K562 (cell line): ENCODE measurements around the gene ZNF791. TPM values are rescaled to one million over a fixed set of nuclear protein-coding genes. Genes with fewer than 3 reads are reported as not detected.

Experiments used
- BHLHE40 ChIP-seq: IDR thresholded peaks from 2 replicates; pipeline ENCODE4 v1.6.1; 2011; ENCODE audit warnings: low read length, improper control_type of control experiment
- CTCF ChIP-seq, 3 experiments: IDR thresholded peaks in 2 of 3; conservative IDR thresholded peaks in 1 of 3; 2 replicates each; pipeline ENCODE4 v1.5.1; 2011 to 2012; ENCODE audit warnings: low read length in 3 of 3, mild to moderate bottlenecking in 3 of 3, control low read depth in 2 of 3, improper control_type of control experiment in 1 of 3, inconsistent platforms in 1 of 3, low read depth in 1 of 3, mixed read lengths in 1 of 3, moderate library complexity in 1 of 3; ENCODE audit not compliant: insufficient read depth in 2 of 3
- GTF2E2 ChIP-seq: fragments of 200-800 bp; sonication (Bioruptor generic); IDR thresholded peaks from 2 replicates; pipeline ENCODE4 v1.6.1; 2016; ENCODE audit warnings: missing genetic modification characterization, missing compliant biosample characterization
- GTF2F1 ChIP-seq: IDR thresholded peaks from 2 replicates; pipeline ENCODE4 v1.6.1; 2011; ENCODE audit warnings: low read depth, low read length, improper control_type of control experiment
- HMG20B ChIP-seq: fragments of 250-450 bp; sonication (Bioruptor Pico); IDR thresholded peaks from 2 replicates; pipeline ENCODE4 v1.5.0; 2021; ENCODE audit warnings: mild to moderate bottlenecking
- JUN ChIP-seq, 2 experiments: sonication (generic) in 1 of 2; formaldehyde crosslinking in 1 of 2; IDR thresholded peaks; 2 replicates each; pipeline versions ENCODE4 v1.6.1 to v1.8.0; 2012 to 2022; ENCODE audit warnings: borderline replicate concordance in 2 of 2, mild to moderate bottlenecking in 2 of 2, improper control_type of control experiment in 1 of 2, low read depth in 1 of 2, low read length in 1 of 2, missing genetic modification reagents in 1 of 2
- KDM1A ChIP-seq, 2 experiments: fragments of 450-650 bp; IDR thresholded peaks; 2 replicates each; pipeline ENCODE4 v1.6.1; 2016; ENCODE audit warnings: mild to moderate bottlenecking in 2 of 2
- L3MBTL2 ChIP-seq: fragments of 450-650 bp; IDR thresholded peaks from 2 replicates; pipeline ENCODE4 v1.6.1; 2016; ENCODE audit warnings: mild to moderate bottlenecking, moderate library complexity
- MBD2 ChIP-seq: sonication (generic); IDR thresholded peaks from 2 replicates; pipeline ENCODE4 v1.6.1; 2016; ENCODE audit warnings: low read depth, borderline replicate concordance
- MCM3 ChIP-seq: fragments of 450-650 bp; IDR thresholded peaks from 2 replicates; pipeline ENCODE4 v1.6.1; 2016
- MITF ChIP-seq: IDR thresholded peaks from 2 replicates; pipeline ENCODE4 v1.6.1; 2014; ENCODE audit warnings: antibody characterized with exemption
- PCBP1 ChIP-seq: fragments of 200-400 bp; formaldehyde crosslinking; IDR thresholded peaks from 2 replicates; pipeline ENCODE4 v1.6.1; 2018; ENCODE audit warnings: mild to moderate bottlenecking, low read depth, low read length; ENCODE audit not compliant: poor library complexity, severe bottlenecking
- POLR2AphosphoS5 ChIP-seq: IDR thresholded peaks from 2 replicates; pipeline ENCODE4 v1.6.1; 2011; ENCODE audit warnings: mild to moderate bottlenecking, low read depth, low read length, moderate library complexity; ENCODE audit not compliant: control insufficient read depth, insufficient read depth
- PRMT5 ChIP-seq: sonication (generic); formaldehyde crosslinking; IDR thresholded peaks from 2 replicates; pipeline ENCODE4 v1.5.0; 2020; ENCODE audit warnings: missing genetic modification reagents
- SMARCA4 ChIP-seq: fragments of 450-650 bp; IDR thresholded peaks from 2 replicates; pipeline ENCODE4 v1.6.1; 2016
- SMARCA5 ChIP-seq: fragments of 450-650 bp; IDR thresholded peaks from 2 replicates; pipeline ENCODE4 v1.6.1; 2016
- ZNF239 ChIP-seq: fragments of 250-450 bp; sonication (Bioruptor Pico); IDR thresholded peaks from 2 replicates; pipeline ENCODE4 v1.4.0; 2020; ENCODE audit warnings: mild to moderate bottlenecking
- ZNF518B ChIP-seq: fragments of 250-450 bp; sonication (Bioruptor Pico); IDR thresholded peaks from 2 replicates; pipeline ENCODE4 v1.5.0; 2021; ENCODE audit warnings: mild to moderate bottlenecking, moderate library complexity
- ZNF586 ChIP-seq: fragments of 450-650 bp; formaldehyde crosslinking; conservative IDR thresholded peaks from 2 replicates; pipeline ENCODE4 v1.4.0; 2020; ENCODE audit warnings: mild to moderate bottlenecking, moderate library complexity
- ZNF699 ChIP-seq: fragments of 250-450 bp; sonication (Bioruptor Pico); IDR thresholded peaks from 2 replicates; pipeline ENCODE4 v1.8.0; 2021; ENCODE audit warnings: mild to moderate bottlenecking, moderate library complexity; ENCODE audit not compliant: insufficient replicate concordance
- ZNF764 ChIP-seq: fragments of 250-450 bp; sonication (Bioruptor Pico); IDR thresholded peaks from 2 replicates; pipeline ENCODE4 v1.4.0; 2020; ENCODE audit warnings: low read depth, mild to moderate bottlenecking, moderate library complexity
- polyA plus RNA-seq, 8 experiments: library from polyadenylated mRNA; depleted of rRNA in 4 of 8; stranded (reverse) in 5 of 8; unstranded in 3 of 8; fragments of >200 nt; fragmentation: Nextera tagmentation in 2 of 8; fragmentation: Illumina TruSeq in 1 of 8; extraction: Ambion mirVana in 2 of 8; extraction: Trizol in 1 of 8; gene quantifications; 2 replicates each; pipeline versions ENCODE4 v1.2.1 to v1.2.3, GENCODE V29; 2011 to 2014; ENCODE audit warnings: inconsistent platforms in 1 of 8, missing spikeins in 1 of 8
- total RNA-seq, 7 experiments: library from RNA; depleted of rRNA in 6 of 7; stranded (reverse); fragments of >200 nt in 6 of 7; fragmentation: Illumina TruSeq in 2 of 7; extraction: Trizol in 2 of 7; gene quantifications; 2 replicates each; pipeline versions ENCODE4 v1.2.1 to v1.2.3, GENCODE V29; 2011 to 2021; ENCODE audit warnings: low replicate concordance in 1 of 7

ZNF791 gene
- total and polyA plus RNA-seq, 9 of the 15 experiments (the other 6 are each of a cell fraction or from before 2014, with no cell fraction given): 7.8 to 22.7 (median 13.1) TPM

GRCh38 chr19:12669270-12670158, 58.8 kb downstream of the ZNF791 start (continued):
- TF ChIP-seq CTCF (IDR thresholded peaks at IDR 0.05 in 2 of 3, conservative IDR thresholded peaks at IDR 0.05 in 1 of 3; ENCODE audit: insufficient read depth in 2 of 3, low read depth in 1 of 3, low read length in 3 of 3) (no peak), PRMT5 (CRISPR knock-in tag) (no peak), MITF (no peak), ZNF764 (CRISPR knock-in tag) (no peak), GTF2E2 (tag) (no peak; the same call in 1 of the 2 replicates), SMARCA4 (no peak), MBD2 (peak; percentile 31; the same call in 1 of the 2 replicates), BHLHE40 (no peak), POLR2AphosphoS5 (peak; percentile 21; the same call in 1 of the 2 replicates), HMG20B (CRISPR knock-in tag) (no peak), ZNF518B (CRISPR knock-in tag) (no peak), MCM3 (no peak), ZNF699 (CRISPR knock-in tag) (no peak), PCBP1 (no peak), JUN (IDR thresholded peaks at IDR 0.05; ENCODE audit: borderline replicate concordance, low read depth, low read length) (peak; percentile 14; the same call in 1 of the 2 replicates), JUN (CRISPR knock-in tag; IDR thresholded peaks at IDR 0.05; ENCODE audit: borderline replicate concordance) (no peak), L3MBTL2 (peak; percentile 73; the same call in 1 of the 2 replicates), GTF2F1 (no peak), ZNF239 (peak; percentile 51; the same call in 1 of the 2 replicates), SMARCA5 (no peak), ZNF586 (CRISPR knock-in tag) (no peak), KDM1A (IDR thresholded peaks at IDR 0.05) (no peak)
